Activated naive CD8-positive, alpha-beta T cell (primary cell): ENCODE results near the gene NPHP4.

Experiments
- H3K27ac Mint-ChIP-seq: one replicate; pipeline ENCODE4 v1.8.0; 2021; ENCODE audit warnings: mixed read lengths
- H3K27me3 Mint-ChIP-seq: one replicate; pipeline ENCODE4 v1.8.0; 2021; ENCODE audit warnings: mixed read lengths
- H3K36me3 Mint-ChIP-seq: one replicate; pipeline ENCODE4 v1.8.0; 2021; ENCODE audit warnings: mixed read lengths
- H3K4me1 Mint-ChIP-seq: one replicate; pipeline ENCODE4 v1.8.0; 2021; ENCODE audit warnings: low read depth, mixed read lengths
- H3K4me3 Mint-ChIP-seq: one replicate; pipeline ENCODE4 v1.8.0; 2021; ENCODE audit warnings: mild to moderate bottlenecking, mixed read lengths
- H3K9me3 Mint-ChIP-seq: one replicate; pipeline ENCODE4 v1.8.0; 2021; ENCODE audit warnings: low read depth, mixed read lengths

NPHP4 gene

DNA sequence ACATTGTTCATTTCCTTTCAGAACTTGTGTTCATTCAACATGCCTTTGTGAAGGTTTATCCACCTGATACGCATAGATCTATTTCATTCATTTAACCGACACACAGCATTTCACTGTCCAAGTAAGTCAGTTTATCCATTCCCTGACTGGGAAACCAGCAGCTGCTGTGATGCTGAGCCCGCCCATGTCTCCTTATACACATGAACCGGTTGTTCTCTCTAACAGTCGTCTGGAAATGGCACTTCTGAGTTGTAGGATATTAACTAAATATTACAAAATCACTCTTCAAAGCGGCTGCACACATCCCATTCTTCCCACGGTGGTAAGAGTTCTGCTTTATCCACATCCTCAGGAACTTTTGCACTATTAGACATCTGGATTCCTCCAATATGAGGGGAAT is 71.1 kb downstream of the NPHP4 start:
- Mint-ChIP-seq H3K9me3 (peaks cover 5% of the 10 kb centered on the region), H3K4me3 (no peak overlapping the region), H3K27me3 (no peaks in the 10 kb centered on the region), H3K36me3 (peaks cover 12% of the 10 kb centered on the region), H3K4me1 (no peaks in the 10 kb centered on the region), H3K27ac (no peak overlapping the region)

DNA sequence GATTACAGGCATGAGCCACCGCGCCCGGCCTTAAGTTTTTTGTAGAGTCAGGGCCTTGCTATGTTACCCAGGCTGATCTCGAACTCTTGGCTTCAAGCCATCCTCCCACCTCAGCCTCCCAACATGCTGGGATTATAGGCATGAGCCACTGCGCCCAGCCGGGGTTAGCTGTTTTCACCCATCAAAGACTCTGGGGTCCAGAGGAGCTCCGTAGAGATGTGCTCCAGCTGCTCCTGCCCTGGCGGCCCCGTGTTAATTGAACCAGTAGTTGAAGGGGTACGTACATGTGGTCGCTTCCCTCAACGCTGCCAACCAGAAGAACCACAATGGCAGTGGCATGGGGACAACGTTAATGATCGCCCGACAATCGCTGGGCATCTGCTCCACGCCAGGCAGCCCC is 72.0 kb downstream of the NPHP4 start:
- Mint-ChIP-seq H3K36me3 (peaks cover 10% of the 10 kb centered on the region), H3K4me3 (no peak overlapping the region), H3K27me3 (no peaks in the 10 kb centered on the region), H3K27ac (no peak overlapping the region), H3K4me1 (peaks cover 5% of the 10 kb centered on the region), H3K9me3 (peaks cover 5% of the 10 kb centered on the region)

GRCh38 chr1:5918275-5918649 is 74.0 kb downstream of the NPHP4 start:
- no peak overlapping the region for H3K4me3 Mint-ChIP-seq
- H3K27ac Mint-ChIP-seq, result no peak overlapping the region
- H3K36me3 Mint-ChIP-seq, result peaks cover 2% of the 10 kb centered on the region
- H3K9me3 Mint-ChIP-seq, result no peaks in the 10 kb centered on the region
- peaks cover 5% of the 10 kb centered on the region for H3K4me1 Mint-ChIP-seq
- H3K27me3 Mint-ChIP-seq, result no peaks in the 10 kb centered on the region

- Mint-ChIP-seq H3K27ac (no peak overlapping the region), H3K9me3 (no peaks in the 10 kb centered on the region), H3K4me3 (no peak overlapping the region), H3K4me1 (peaks cover 5% of the 10 kb centered on the region), H3K27me3 (no peaks in the 10 kb centered on the region), H3K36me3 (peaks cover 2% of the 10 kb centered on the region)
Observed at GRCh38 chr1:5917591-5918274, 74.5 kb downstream of the NPHP4 start.

- peaks cover 5% of the 10 kb centered on the region for H3K4me1 Mint-ChIP-seq
- H3K4me3 Mint-ChIP-seq, result no peak overlapping the region
- no peak overlapping the region for H3K27ac Mint-ChIP-seq
- no peaks in the 10 kb centered on the region for H3K27me3 Mint-ChIP-seq
- H3K9me3 Mint-ChIP-seq, result no peaks in the 10 kb centered on the region
- H3K36me3 Mint-ChIP-seq, result peaks cover 2% of the 10 kb centered on the region
Observed at GRCh38 chr1:5917281-5917590, 75.0 kb downstream of the NPHP4 start.

DNA sequence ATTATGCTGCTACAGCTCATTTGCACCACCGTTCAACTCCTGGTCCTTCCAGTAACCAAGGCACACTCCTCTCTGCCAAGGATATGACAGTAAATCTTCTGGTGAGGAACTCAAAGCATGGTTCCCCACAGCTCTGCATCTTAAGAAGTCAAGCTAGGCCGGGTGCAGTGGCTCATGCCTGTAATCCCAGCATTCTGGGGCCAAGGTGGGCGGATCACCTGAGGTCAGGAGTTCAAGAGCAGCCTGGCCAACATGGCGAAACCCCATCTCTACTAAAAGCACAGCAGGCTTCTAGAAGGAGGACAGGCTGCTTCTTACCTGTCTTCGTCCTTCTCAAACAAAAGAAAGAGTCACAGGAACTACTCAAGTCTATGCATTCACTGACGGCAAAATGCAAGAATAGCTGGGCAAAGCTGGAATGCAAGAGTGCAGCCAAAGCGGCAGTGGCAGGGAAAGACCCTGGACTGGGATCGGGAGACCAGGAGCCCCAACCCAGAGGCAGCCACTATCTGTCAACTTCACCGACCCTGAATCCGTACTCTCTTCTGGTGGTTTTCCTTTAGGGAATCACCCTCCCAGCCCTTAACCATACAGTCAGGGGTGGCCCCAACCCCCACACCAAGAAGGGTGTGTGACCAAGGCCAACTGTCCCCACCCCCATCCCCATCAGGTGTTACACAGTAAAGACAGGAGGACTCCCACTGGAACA is 75.5 kb downstream of the NPHP4 start:
- peaks cover 2% of the 10 kb centered on the region for H3K36me3 Mint-ChIP-seq
- H3K27me3 Mint-ChIP-seq, result no peaks in the 10 kb centered on the region
- H3K9me3 Mint-ChIP-seq, result no peaks in the 10 kb centered on the region
- no peak overlapping the region for H3K27ac Mint-ChIP-seq
- H3K4me3 Mint-ChIP-seq, result no peak overlapping the region
- H3K4me1 Mint-ChIP-seq, result peaks cover 5% of the 10 kb centered on the region

DNA sequence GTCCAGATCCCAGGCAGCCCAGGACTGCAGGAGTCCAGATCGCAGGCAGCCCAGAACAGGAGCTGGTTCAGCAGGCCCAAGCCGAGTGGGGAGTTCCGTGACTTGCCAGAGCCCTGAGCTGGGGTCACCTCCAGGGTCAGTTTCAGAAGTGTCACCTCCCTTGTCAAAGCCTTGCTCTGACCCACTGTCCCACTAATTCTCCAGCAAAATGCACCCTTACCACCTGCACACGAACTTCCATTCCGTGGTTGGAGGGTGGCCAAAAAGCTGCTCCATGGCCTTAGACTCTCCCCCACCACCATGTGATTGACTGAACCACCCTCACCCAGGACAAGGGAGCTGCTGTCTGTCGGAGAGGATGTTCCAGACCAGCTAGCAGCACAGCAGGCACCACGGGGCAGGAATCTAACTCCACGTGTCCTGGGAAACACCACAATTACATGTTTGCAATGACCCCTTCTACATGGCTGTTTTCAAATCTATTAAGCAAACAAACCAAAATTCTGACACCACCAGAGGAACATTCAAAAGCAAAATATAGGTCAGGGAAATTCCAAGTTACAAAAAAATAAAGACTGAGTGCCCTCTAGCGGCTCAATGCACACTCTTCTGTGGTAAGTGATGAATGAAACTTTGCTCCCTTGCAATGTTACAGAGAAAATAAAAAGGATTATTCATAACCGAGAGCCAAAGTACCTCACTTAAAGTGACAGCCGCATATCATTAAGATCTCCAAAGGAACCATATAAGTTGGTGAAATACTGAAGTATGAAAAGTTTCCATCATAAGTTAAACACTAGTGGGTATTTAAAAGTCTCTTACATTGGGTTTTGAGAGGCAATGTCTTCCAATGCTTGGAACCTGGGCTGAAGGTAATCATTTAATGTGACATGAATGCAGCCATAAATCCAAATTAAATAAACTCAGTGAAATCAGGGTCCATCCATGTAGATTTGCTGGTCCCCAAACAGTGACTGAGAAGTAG is 76.3 kb downstream of the NPHP4 start:
- H3K4me3 Mint-ChIP-seq, result no peak overlapping the region
- no peaks in the 10 kb centered on the region for H3K27me3 Mint-ChIP-seq
- H3K9me3 Mint-ChIP-seq, result no peaks in the 10 kb centered on the region
- no peak overlapping the region for H3K27ac Mint-ChIP-seq
- H3K4me1 Mint-ChIP-seq, result peaks cover 5% of the 10 kb centered on the region
- no peaks in the 10 kb centered on the region for H3K36me3 Mint-ChIP-seq

- H3K4me3 Mint-ChIP-seq, result no peak overlapping the region
- peaks cover 5% of the 10 kb centered on the region for H3K4me1 Mint-ChIP-seq
- H3K27me3 Mint-ChIP-seq, result no peaks in the 10 kb centered on the region
- no peaks in the 10 kb centered on the region for H3K36me3 Mint-ChIP-seq
- no peak overlapping the region for H3K27ac Mint-ChIP-seq
- no peaks in the 10 kb centered on the region for H3K9me3 Mint-ChIP-seq
Observed at GRCh38 chr1:5914676-5915365, 77.4 kb downstream of the NPHP4 start.

DNA sequence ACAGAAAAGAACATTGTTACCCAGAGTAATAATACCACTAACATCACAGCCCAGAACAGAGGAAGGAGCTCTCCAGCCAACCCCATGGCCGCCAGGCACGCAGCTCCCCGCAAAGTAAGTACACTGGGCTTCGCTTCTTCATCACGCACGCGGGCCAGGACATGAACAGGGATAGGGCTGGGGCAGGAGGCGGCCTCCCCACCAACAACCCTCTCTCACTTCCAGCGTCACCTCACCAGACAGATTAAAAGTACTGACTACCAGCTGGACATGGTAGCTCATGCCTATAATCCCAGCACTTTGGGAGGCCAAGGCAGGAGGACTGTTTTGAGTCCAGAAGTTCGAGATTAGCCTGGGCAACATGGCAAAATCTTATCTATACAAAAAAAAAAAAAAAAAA is 78.3 kb downstream of the NPHP4 start:
- no peaks in the 10 kb centered on the region for H3K9me3 Mint-ChIP-seq
- H3K27me3 Mint-ChIP-seq, result no peaks in the 10 kb centered on the region
- H3K4me1 Mint-ChIP-seq, result peaks cover 5% of the 10 kb centered on the region
- H3K4me3 Mint-ChIP-seq, result no peak overlapping the region
- no peak overlapping the region for H3K27ac Mint-ChIP-seq
- H3K36me3 Mint-ChIP-seq, result no peaks in the 10 kb centered on the region

DNA sequence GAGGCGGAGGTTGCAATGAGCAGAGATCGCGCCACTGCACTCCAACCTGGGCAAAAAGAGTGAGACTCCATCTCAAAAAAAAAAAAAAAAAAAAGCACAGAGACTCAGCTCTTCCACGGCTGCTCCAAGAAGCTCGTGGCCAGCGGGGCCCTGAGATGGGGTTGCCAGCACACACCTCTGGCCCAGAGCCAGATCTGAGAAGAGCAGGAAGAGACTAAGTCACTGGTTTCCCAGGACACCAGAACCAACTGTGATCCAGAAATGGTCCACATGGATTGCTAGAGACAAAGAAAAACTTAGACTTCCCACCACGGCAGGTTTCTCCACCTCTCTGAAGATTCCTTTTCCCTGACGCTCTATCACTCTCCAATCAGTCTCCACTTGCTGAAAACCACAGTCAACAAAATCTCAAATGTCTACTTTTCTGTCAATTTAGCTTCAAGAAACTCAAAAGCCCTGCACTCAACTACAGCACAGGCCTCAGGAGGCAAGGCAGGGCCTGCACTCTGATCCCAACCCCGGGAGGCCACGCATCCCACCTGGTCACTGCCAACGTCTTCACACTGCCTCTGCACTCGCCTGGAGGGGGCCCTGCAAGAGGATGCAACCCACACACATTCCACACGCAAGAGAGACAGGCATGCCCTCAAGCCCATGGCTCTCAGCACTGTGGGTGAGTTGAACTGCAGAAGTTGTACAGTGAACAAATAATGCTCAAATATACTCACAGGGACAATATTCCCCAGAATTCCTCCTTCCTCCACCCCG is 79.0 kb downstream of the NPHP4 start:
- no peaks in the 10 kb centered on the region for H3K36me3 Mint-ChIP-seq
- H3K27me3 Mint-ChIP-seq, result no peaks in the 10 kb centered on the region
- no peak overlapping the region for H3K4me3 Mint-ChIP-seq
- H3K9me3 Mint-ChIP-seq, result no peaks in the 10 kb centered on the region
- H3K27ac Mint-ChIP-seq, result no peak overlapping the region
- H3K4me1 Mint-ChIP-seq, result peaks cover 5% of the 10 kb centered on the region

- H3K9me3 Mint-ChIP-seq, result no peaks in the 10 kb centered on the region
- no peak overlapping the region for H3K4me3 Mint-ChIP-seq
- no peaks in the 10 kb centered on the region for H3K27me3 Mint-ChIP-seq
- no peaks in the 10 kb centered on the region for H3K36me3 Mint-ChIP-seq
- H3K4me1 Mint-ChIP-seq, result peaks cover 5% of the 10 kb centered on the region
- no peak overlapping the region for H3K27ac Mint-ChIP-seq
Observed at GRCh38 chr1:5911871-5912271, 80.4 kb downstream of the NPHP4 start.

GRCh38 chr1:5911157-5911556 is 81.1 kb downstream of the NPHP4 start:
- Mint-ChIP-seq H3K27ac (no peak overlapping the region), H3K36me3 (no peaks in the 10 kb centered on the region), H3K27me3 (no peaks in the 10 kb centered on the region), H3K9me3 (no peaks in the 10 kb centered on the region), H3K4me3 (no peak overlapping the region), H3K4me1 (peaks cover 5% of the 10 kb centered on the region)

DNA sequence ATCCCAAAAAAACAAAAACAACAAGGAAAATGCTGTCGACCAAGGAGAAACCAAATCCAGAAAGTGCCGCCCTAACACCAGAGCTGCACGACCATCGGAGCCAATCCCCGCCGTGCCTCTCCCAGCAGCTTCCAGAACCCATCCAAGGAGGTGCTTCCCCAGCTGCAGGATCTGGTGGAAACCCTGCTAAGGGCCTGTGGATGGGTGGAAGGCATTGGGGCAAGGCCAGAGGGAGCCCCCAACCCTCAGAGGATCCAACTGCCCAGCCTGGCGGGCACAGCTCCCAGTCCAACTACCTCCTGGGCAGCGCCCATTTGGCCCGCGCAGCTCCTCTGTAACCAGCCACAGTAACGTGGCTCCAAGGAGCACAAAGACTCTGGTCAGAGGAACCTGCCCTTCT is 81.6 kb downstream of the NPHP4 start:
- Mint-ChIP-seq H3K27ac (no peak overlapping the region), H3K36me3 (no peaks in the 10 kb centered on the region), H3K4me1 (peaks cover under 1% of the 10 kb centered on the region), H3K9me3 (no peaks in the 10 kb centered on the region), H3K27me3 (no peaks in the 10 kb centered on the region), H3K4me3 (no peak overlapping the region)

GRCh38 chr1:5910276-5910620 is 82.0 kb downstream of the NPHP4 start:
- Mint-ChIP-seq H3K4me1 (no peaks in the 10 kb centered on the region), H3K4me3 (no peak overlapping the region), H3K27me3 (no peaks in the 10 kb centered on the region), H3K36me3 (no peaks in the 10 kb centered on the region), H3K9me3 (no peaks in the 10 kb centered on the region), H3K27ac (no peak overlapping the region)
